Measurements from ENCODE around the gene CTTN.

CTTN gene

GRCh38 chr11:70397983-70398833 lies at the start of gene CTTN:
TSS of gene CTTN (plus strand) at chr11:70398529. CDS start at chr11:70407298, 8,769 bp downstream.
- peak within 1 kb of the TSS; percentile 95 for H3K4me3 Mint-ChIP-seq
- peaks cover 14% of the 10 kb centered on the region for H3K27me3 Mint-ChIP-seq
- peaks cover 26% of the 10 kb centered on the region for H3K4me1 Mint-ChIP-seq
- H3K36me3 Mint-ChIP-seq, result peaks cover 8% of the 10 kb centered on the region
- H3K27ac Mint-ChIP-seq, result peak within 1 kb of the TSS; percentile 96
- no peaks in the 10 kb centered on the region for H3K9me3 Mint-ChIP-seq

DNA sequence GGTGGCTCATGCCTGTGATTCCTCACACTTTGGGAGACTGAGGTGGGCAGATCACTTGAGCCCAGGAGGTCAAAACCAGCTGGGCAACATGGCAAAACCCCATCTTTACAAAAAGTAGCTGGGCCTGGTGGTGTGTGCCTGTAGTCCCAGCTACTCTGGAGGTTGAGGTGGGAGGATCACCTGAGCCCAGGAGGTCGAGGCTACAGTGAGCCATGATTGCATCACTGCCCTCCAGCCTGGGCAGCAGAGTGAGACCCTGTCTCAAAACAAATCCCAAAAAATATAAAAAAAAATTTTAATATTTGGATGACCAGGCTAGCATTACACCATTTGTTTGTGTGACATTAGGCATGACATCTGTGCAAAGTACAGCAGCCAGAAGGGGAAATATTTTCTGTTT lies 49.7 kb upstream of the CTTN start:
- Mint-ChIP-seq H3K4me3 (no peak overlapping the region), H3K4me1 (no peaks in the 10 kb centered on the region), H3K27ac (no peak overlapping the region), H3K27me3 (no peaks in the 10 kb centered on the region), H3K36me3 (peaks cover 5% of the 10 kb centered on the region), H3K9me3 (no peaks in the 10 kb centered on the region)

GRCh38 chr11:70351646-70352045 lies 46.7 kb upstream of the CTTN start:
- no peaks in the 10 kb centered on the region for H3K4me1 Mint-ChIP-seq
- H3K4me3 Mint-ChIP-seq, result no peak overlapping the region
- no peak overlapping the region for H3K27ac Mint-ChIP-seq
- H3K27me3 Mint-ChIP-seq, result no peaks in the 10 kb centered on the region
- H3K36me3 Mint-ChIP-seq, result peaks cover 4% of the 10 kb centered on the region
- no peaks in the 10 kb centered on the region for H3K9me3 Mint-ChIP-seq

DNA sequence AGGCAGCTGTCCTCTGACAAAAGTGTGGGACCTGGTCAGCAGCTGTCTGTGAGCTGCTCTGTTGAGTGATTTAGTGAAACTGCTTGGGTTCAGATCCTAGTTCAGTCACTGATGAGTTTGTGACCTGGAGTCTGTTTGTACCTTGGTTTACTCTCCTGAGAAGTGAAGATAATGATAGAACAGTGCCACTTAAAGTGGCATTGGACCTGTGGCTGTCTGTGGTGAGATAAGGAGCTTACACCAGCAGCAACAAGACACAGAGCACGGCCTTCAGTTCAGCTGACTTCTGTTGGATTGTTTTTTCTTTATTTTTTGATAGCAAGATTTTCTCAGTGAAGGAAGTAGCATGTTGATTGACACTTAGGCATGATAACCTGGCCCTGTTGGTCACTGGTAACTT lies 46.2 kb upstream of the CTTN start:
- H3K4me1 Mint-ChIP-seq, result no peaks in the 10 kb centered on the region
- peaks cover 6% of the 10 kb centered on the region for H3K36me3 Mint-ChIP-seq
- H3K9me3 Mint-ChIP-seq, result no peaks in the 10 kb centered on the region
- no peak overlapping the region for H3K4me3 Mint-ChIP-seq
- H3K27ac Mint-ChIP-seq, result no peak overlapping the region
- H3K27me3 Mint-ChIP-seq, result no peaks in the 10 kb centered on the region

DNA sequence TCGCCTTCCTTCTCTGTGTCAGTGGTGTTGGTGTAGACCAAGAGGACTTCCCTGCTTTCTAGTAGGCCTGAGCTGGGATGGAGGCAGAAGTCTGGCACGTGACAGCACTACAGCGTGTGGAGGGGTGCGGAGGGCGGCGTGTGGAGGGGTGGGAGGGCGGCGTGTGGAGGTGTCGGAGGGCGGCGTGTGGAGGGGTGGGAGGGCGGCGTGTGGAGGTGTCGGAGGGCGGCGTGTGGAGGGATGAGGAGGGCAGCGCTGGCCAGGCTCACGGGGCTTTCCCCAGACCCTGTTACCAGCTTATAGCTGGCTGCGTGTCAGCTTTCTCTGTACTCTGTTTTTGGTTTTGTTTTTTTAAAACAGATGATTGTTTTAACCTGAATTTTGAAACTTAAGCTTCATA lies 45.7 kb upstream of the CTTN start:
- H3K4me1 Mint-ChIP-seq, result no peaks in the 10 kb centered on the region
- H3K27ac Mint-ChIP-seq, result no peak overlapping the region
- H3K36me3 Mint-ChIP-seq, result peaks cover 6% of the 10 kb centered on the region
- no peaks in the 10 kb centered on the region for H3K9me3 Mint-ChIP-seq
- H3K27me3 Mint-ChIP-seq, result no peaks in the 10 kb centered on the region
- no peak overlapping the region for H3K4me3 Mint-ChIP-seq

DNA sequence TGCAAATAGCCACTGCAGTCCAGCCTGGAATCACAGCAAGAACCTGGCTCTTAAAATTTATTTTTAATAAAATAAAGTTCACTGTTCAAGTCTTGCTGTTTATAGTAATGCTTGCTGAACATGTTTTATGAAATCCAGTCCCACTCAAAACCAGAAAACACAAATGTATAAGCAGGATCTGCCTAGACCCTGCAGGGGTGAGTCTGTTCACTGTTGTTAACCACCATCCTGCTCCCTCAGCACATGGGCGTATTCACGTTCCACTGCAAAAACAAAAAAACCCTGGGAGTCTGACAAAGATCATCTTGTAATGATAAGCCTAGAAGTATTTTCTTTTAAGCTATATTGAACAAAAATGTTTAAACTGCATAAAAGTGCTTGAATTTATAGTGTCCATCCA lies 45.0 kb upstream of the CTTN start:
- H3K27ac Mint-ChIP-seq, result no peak overlapping the region
- H3K4me3 Mint-ChIP-seq, result no peak overlapping the region
- no peaks in the 10 kb centered on the region for H3K27me3 Mint-ChIP-seq
- H3K9me3 Mint-ChIP-seq, result no peaks in the 10 kb centered on the region
- no peaks in the 10 kb centered on the region for H3K4me1 Mint-ChIP-seq
- peaks cover 6% of the 10 kb centered on the region for H3K36me3 Mint-ChIP-seq

DNA sequence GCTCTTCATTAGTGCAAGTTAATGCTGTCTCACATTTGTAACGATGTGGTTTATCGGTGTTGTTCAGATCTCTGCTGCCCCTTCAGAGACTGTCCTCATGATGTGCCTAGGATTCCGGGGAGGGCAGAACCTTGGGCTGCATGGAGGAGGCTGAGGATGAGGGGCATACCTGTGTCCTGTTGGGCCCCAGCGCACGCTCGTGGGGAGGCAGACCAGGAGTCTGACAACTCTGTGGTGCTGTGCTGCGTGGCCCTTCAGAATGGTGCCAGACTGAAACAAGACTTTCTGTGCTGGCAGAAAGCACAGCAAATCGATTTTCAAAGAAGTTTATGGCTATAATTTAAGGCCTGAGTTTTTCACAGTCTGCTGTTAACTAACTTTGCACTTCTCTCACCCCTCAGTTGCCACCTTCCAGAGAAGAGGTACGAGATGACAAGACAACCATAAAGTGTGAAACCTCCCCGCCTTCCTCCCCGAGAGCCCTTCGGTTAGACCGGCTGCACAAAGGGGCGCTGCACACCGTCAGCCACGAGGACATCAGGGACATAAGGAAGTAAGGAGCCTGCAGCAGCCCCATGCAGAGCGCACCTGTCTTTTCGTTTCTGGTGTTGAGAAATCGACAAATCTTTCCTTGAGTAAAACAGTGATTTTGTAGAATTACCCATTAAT lies 44.3 kb upstream of the CTTN start:
- Mint-ChIP-seq H3K27ac (no peak overlapping the region), H3K4me3 (no peak overlapping the region), H3K27me3 (no peaks in the 10 kb centered on the region), H3K36me3 (peaks cover 6% of the 10 kb centered on the region), H3K4me1 (no peaks in the 10 kb centered on the region), H3K9me3 (no peaks in the 10 kb centered on the region)

- Mint-ChIP-seq H3K4me1 (no peaks in the 10 kb centered on the region), H3K27ac (no peak overlapping the region), H3K9me3 (no peaks in the 10 kb centered on the region), H3K36me3 (peaks cover 6% of the 10 kb centered on the region), H3K4me3 (no peak overlapping the region), H3K27me3 (no peaks in the 10 kb centered on the region)
These were observed 43.7 kb upstream of the CTTN start for GRCh38 chr11:70354629-70355028.

- Mint-ChIP-seq H3K4me1 (no peaks in the 10 kb centered on the region), H3K9me3 (no peaks in the 10 kb centered on the region), H3K27ac (no peak overlapping the region), H3K4me3 (no peak overlapping the region), H3K27me3 (no peaks in the 10 kb centered on the region), H3K36me3 (peaks cover 14% of the 10 kb centered on the region)
These were observed 39.6 kb upstream of the CTTN start for GRCh38 chr11:70358753-70359152.

- H3K4me1 Mint-ChIP-seq, result peaks cover 3% of the 10 kb centered on the region
- peaks cover 13% of the 10 kb centered on the region for H3K36me3 Mint-ChIP-seq
- no peaks in the 10 kb centered on the region for H3K9me3 Mint-ChIP-seq
- H3K27me3 Mint-ChIP-seq, result no peaks in the 10 kb centered on the region
- H3K4me3 Mint-ChIP-seq, result no peak overlapping the region
- no peak overlapping the region for H3K27ac Mint-ChIP-seq
These were observed 38.7 kb upstream of the CTTN start for GRCh38 chr11:70359451-70360205.

DNA sequence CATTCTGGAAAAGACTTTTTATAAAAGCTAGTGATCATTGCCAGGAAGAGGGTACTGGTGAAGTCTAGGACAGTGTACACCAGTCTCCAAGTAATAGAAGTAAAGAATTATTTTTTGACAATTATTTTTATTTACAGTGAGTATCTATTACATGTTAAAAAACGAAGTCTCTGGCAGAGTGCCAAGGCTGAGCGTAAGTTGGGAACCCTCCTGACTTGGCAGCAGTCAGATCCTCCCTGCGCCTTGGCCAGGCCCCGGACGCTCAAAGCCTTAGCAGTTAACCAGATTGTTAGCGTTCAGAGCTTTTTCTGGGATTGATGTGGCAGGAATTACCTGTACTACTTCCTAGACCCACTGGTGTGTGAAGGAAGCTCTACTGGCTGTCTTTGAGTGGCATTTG lies 38.1 kb upstream of the CTTN start:
- Mint-ChIP-seq H3K4me1 (peaks cover 9% of the 10 kb centered on the region), H3K27ac (no peak overlapping the region), H3K27me3 (no peaks in the 10 kb centered on the region), H3K36me3 (peaks cover 13% of the 10 kb centered on the region), H3K4me3 (no peak overlapping the region), H3K9me3 (no peaks in the 10 kb centered on the region)

- Mint-ChIP-seq H3K27me3 (no peaks in the 10 kb centered on the region), H3K4me1 (peaks cover 25% of the 10 kb centered on the region), H3K9me3 (no peaks in the 10 kb centered on the region), H3K36me3 (peaks cover 12% of the 10 kb centered on the region), H3K27ac (no peak overlapping the region), H3K4me3 (no peak overlapping the region)
These were observed 34.2 kb upstream of the CTTN start for GRCh38 chr11:70364178-70364577.

DNA sequence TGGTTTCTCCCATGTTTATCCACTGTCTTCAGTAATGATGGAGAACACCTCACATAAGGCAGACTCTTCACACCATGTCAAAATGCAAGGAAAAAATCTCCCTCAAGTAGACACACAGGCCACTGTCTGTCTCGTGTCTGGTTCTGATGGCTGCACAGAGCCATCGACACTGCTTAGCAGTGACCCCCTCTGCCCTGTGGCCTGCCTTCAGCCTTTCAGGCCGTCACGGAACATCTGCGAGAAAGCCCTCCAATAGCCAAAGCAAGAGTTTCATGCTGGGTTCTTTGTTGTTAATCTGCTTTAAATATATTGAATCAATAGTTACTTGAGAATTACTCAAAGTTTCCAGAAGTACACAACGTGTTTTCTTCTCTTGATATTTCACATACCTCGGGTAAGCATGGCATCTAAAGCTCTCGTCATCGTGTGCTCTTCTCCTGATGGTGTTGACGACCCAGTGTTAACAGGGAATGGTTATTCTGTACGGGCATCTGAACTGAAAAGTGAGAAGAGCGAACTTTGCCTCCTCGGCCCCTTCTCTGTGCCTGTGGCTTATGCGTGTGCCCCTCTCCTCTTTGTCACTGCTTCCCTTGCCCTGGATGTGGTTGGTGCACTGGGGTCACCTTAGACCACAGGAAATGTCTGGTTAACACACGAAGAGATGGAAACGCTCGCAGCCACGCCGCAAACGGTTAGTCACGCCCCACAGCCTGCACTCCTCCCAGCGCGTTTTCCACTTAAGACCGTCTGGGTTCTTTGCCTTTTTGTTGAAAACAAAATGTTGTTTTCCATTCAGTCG lies 33.4 kb upstream of the CTTN start:
- Mint-ChIP-seq H3K36me3 (peaks cover 12% of the 10 kb centered on the region), H3K27me3 (no peaks in the 10 kb centered on the region), H3K4me1 (peaks cover 25% of the 10 kb centered on the region), H3K27ac (peak overlapping the region; percentile 92), H3K9me3 (no peaks in the 10 kb centered on the region), H3K4me3 (peak overlapping the region; percentile 61)

- Mint-ChIP-seq H3K4me1 (peaks cover 25% of the 10 kb centered on the region), H3K9me3 (no peaks in the 10 kb centered on the region), H3K36me3 (peaks cover 15% of the 10 kb centered on the region), H3K4me3 (peak overlapping the region; percentile 61), H3K27me3 (no peaks in the 10 kb centered on the region), H3K27ac (no peak overlapping the region)
These were observed 32.8 kb upstream of the CTTN start for GRCh38 chr11:70365544-70365927.

DNA sequence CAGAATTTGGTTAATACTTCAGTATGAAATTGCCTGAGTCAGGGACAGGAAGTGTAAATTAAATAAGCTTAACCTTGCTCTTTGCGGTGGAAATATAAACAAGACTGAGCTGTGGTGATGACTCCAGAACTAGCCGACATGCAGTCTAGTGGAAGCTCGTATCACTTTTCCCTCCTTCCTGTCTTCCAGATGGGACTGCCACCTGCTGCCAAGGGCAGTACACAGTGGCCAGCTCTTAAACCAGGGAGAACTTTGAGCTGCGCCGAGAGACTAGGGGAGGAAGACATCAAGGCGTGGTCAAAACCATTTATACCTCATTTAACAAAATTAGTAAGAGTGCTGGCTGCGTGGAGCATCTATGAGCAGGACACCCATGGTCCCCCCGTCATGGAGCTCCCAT lies 31.3 kb upstream of the CTTN start:
- Mint-ChIP-seq H3K4me1 (peaks cover 31% of the 10 kb centered on the region), H3K4me3 (no peak overlapping the region), H3K27me3 (no peaks in the 10 kb centered on the region), H3K27ac (no peak overlapping the region), H3K36me3 (peaks cover 14% of the 10 kb centered on the region), H3K9me3 (no peaks in the 10 kb centered on the region)

Data from activated naive CD4-positive, alpha-beta T cell treated with anti-CD3 and anti-CD28 coated beads, Interleukin-2, amount 50 U/mL, for 24 hours (primary cell).